SK-N-SH (cell line): ENCODE measurements around the gene LMBR1. TPM values are rescaled to one million over a fixed set of nuclear protein-coding genes. Genes with fewer than 3 reads are reported as not detected.

Experiments used
- CTCF ChIA-PET: fragments of 300-600, 350-600 bp; formaldehyde crosslinking; extraction: SDS; loops from one replicate; lab custom pipeline; 2021; lab: Yijun Ruan, JAX
- POLR2A ChIA-PET: fragments of 350-600 bp; sonication (Branson Sonifier 250); formaldehyde crosslinking; extraction: SDS; loops from one replicate; lab custom pipeline; 2020; ENCODE audit warnings: antibody characterized with exemption, inconsistent platforms; lab: Yijun Ruan, JAX
- DNase-seq: peaks from one replicate; pipeline ENCODE4 v3.0.0; 2012
- H2AFZ ChIP-seq: fragments of 200-600 bp; sonication (generic); 2 replicates; pipeline ENCODE4 v1.8.1; 2016; ENCODE audit warnings: antibody characterized with exemption, mild to moderate bottlenecking, low read depth
- H3F3A ChIP-seq: fragments of 200-600 bp; sonication (generic); replicated peaks from 2 replicates; pipeline ENCODE3; 2016; ENCODE audit warnings: antibody characterized with exemption, mild to moderate bottlenecking; ENCODE audit not compliant: insufficient read depth
- H3K27ac ChIP-seq, 2 experiments: fragments of 200-500 bp in 1 of 2; fragments of 200-600 bp in 1 of 2; sonication (Bioruptor generic) in 1 of 2; sonication (generic), shearing (Covaris generic) in 1 of 2; 2 replicates each; pipeline versions ENCODE4 v1.5.1 to v1.6.1; 2014 to 2016; ENCODE audit warnings: low read depth in 2 of 2, inconsistent platforms in 1 of 2, low read length in 1 of 2, mild to moderate bottlenecking in 1 of 2, mixed read lengths in 1 of 2
- H3K27me3 ChIP-seq: fragments of 200-600 bp; sonication (generic), shearing (Covaris generic); 2 replicates; pipeline ENCODE4 v1.6.1; 2016; ENCODE audit warnings: mixed run types; ENCODE audit not compliant: insufficient read depth
- H3K36me3 ChIP-seq, 2 experiments: fragments of 200-500 bp in 1 of 2; fragments of 200-600 bp in 1 of 2; sonication (Bioruptor generic) in 1 of 2; sonication (generic) in 1 of 2; replicated peaks in 1 of 2; 2 replicates each; pipeline versions ENCODE3 to v1.5.1; 2014 to 2016; ENCODE audit warnings: low read length in 1 of 2, mild to moderate bottlenecking in 1 of 2; ENCODE audit not compliant: insufficient read depth in 2 of 2, control insufficient read depth in 1 of 2
- H3K4me1 ChIP-seq, 2 experiments: fragments of 200-500 bp in 1 of 2; fragments of 200-600 bp in 1 of 2; sonication (Bioruptor generic) in 1 of 2; sonication (generic), shearing (Covaris generic) in 1 of 2; 2 replicates each; pipeline versions ENCODE4 v1.5.1 to v1.6.1; 2014 to 2016; ENCODE audit warnings: low read depth in 1 of 2, low read length in 1 of 2, mixed run types in 1 of 2; ENCODE audit not compliant: insufficient read depth in 2 of 2, control insufficient read depth in 1 of 2
- H3K4me2 ChIP-seq: fragments of 200-600 bp; sonication (generic), shearing (Covaris generic); 2 replicates; pipeline ENCODE4 v1.6.1; 2017; ENCODE audit warnings: mixed run types
- H3K4me3 ChIP-seq, 2 experiments: fragments of 200-500 bp in 1 of 2; fragments of 200-600 bp in 1 of 2; sonication (Bioruptor generic) in 1 of 2; sonication (generic), shearing (Covaris generic) in 1 of 2; 2 replicates each; pipeline versions ENCODE4 v1.5.1 to v1.8.1; 2014 to 2016; ENCODE audit warnings: low read depth in 2 of 2, inconsistent platforms in 1 of 2, low read length in 1 of 2, mild to moderate bottlenecking in 1 of 2, mixed read lengths in 1 of 2, moderate library complexity in 1 of 2
- H3K79me2 ChIP-seq: fragments of 200-600 bp; sonication (generic); 2 replicates; pipeline ENCODE4 v1.8.1; 2017; ENCODE audit warnings: mild to moderate bottlenecking; ENCODE audit not compliant: insufficient read depth
- H3K9ac ChIP-seq: fragments of 200-600 bp; sonication (generic); 2 replicates; pipeline ENCODE4 v1.6.1; 2017; ENCODE audit warnings: mixed run types
- H3K9me2 ChIP-seq: fragments of 200-600 bp; sonication (generic); 2 replicates; pipeline ENCODE4 v1.6.1; 2017; ENCODE audit warnings: mixed run types
- H3K9me3 ChIP-seq: fragments of 200-600 bp; sonication (generic); 2 replicates; pipeline ENCODE4 v1.6.1; 2017; ENCODE audit warnings: mixed run types, mild to moderate bottlenecking, moderate library complexity
- H4K20me1 ChIP-seq: fragments of 200-600 bp; sonication (generic); 2 replicates; pipeline ENCODE4 v1.6.1; 2017; ENCODE audit warnings: mild to moderate bottlenecking, mixed run types; ENCODE audit not compliant: insufficient read depth
- CHD2 ChIP-seq: fragments of 150-350 bp; IDR thresholded peaks from 2 replicates; pipeline ENCODE4 v1.6.1; 2018; ENCODE audit warnings: low read length; ENCODE audit not compliant: partially characterized antibody
- EP300 ChIP-seq, 2 experiments: IDR thresholded peaks; 2 replicates each; pipeline versions ENCODE4 v1.4.0 to v1.6.1; 2012; ENCODE audit warnings: borderline replicate concordance in 1 of 2, low read depth in 1 of 2, low read length in 1 of 2
- FOSL2 ChIP-seq: IDR thresholded peaks from 2 replicates; pipeline ENCODE4 v1.4.0; 2012; ENCODE audit warnings: low read depth, mild to moderate bottlenecking, moderate library complexity, borderline replicate concordance
- FOXJ3 ChIP-seq: sonication (generic); formaldehyde crosslinking; IDR thresholded peaks from 2 replicates; pipeline ENCODE4 v1.5.1; 2020; ENCODE audit warnings: mild to moderate bottlenecking, missing genetic modification reagents
- FOXM1 ChIP-seq: IDR thresholded peaks from 2 replicates; pipeline ENCODE4 v1.4.0; 2012; ENCODE audit warnings: low read depth, mild to moderate bottlenecking
- GATA2 ChIP-seq: sonication (generic); formaldehyde crosslinking; IDR thresholded peaks from 2 replicates; pipeline ENCODE4 v1.5.0; 2020; ENCODE audit warnings: mild to moderate bottlenecking, missing genetic modification reagents
- IRF3 ChIP-seq: fragments of 150-350 bp; IDR thresholded peaks from 2 replicates; pipeline ENCODE4 v1.6.1; 2016; ENCODE audit warnings: mild to moderate bottlenecking, low read depth, low read length
- JUND ChIP-seq: IDR thresholded peaks from 2 replicates; pipeline ENCODE4 v1.4.0; 2012
- MAX ChIP-seq: IDR thresholded peaks from 2 replicates; pipeline ENCODE4 v1.4.0; 2012; ENCODE audit warnings: low read depth
- MXI1 ChIP-seq: IDR thresholded peaks from 2 replicates; pipeline ENCODE4 v1.6.1; 2012; ENCODE audit warnings: mild to moderate bottlenecking, low read depth, low read length, improper control_type of control experiment
- NFIC ChIP-seq: IDR thresholded peaks from 2 replicates; pipeline ENCODE4 v1.4.0; 2012; ENCODE audit warnings: borderline replicate concordance
- NRF1 ChIP-seq: IDR thresholded peaks from 2 replicates; pipeline ENCODE4 v1.6.1; 2012; ENCODE audit warnings: low read depth, mild to moderate bottlenecking, low read length
- POLR2AphosphoS5 ChIP-seq: IDR thresholded peaks from 2 replicates; pipeline ENCODE4 v1.6.1; 2012; ENCODE audit warnings: low read depth, low read length
- REST ChIP-seq: IDR thresholded peaks from 2 replicates; pipeline ENCODE4 v1.6.1; 2012; ENCODE audit warnings: mild to moderate bottlenecking, low read depth, low read length, moderate library complexity
- RXRA ChIP-seq: IDR thresholded peaks from 2 replicates; pipeline ENCODE4 v1.4.0; 2012; ENCODE audit warnings: low read depth, mild to moderate bottlenecking, borderline replicate concordance
- TAF1 ChIP-seq: IDR thresholded peaks from 2 replicates; pipeline ENCODE4 v1.6.1; 2012; ENCODE audit warnings: low read depth, mild to moderate bottlenecking, low read length, moderate library complexity, borderline replicate concordance
- YY1 ChIP-seq: IDR thresholded peaks from 2 replicates; pipeline ENCODE4 v1.4.0; 2012; ENCODE audit warnings: low read depth, mild to moderate bottlenecking
- ZBTB33 ChIP-seq: IDR thresholded peaks from 2 replicates; pipeline ENCODE4 v1.4.0; 2012; ENCODE audit warnings: low read depth, borderline replicate concordance
- WGBS: methylation state at CpG from one replicate; pipeline ENCODE4 v1.1.6; 2017; ENCODE audit warnings: low lambda C conversion rate; 5-methylcytosine and 5-hydroxymethylcytosine counted together
- polyA plus RNA-seq, 3 experiments: library from polyadenylated mRNA; depleted of rRNA; stranded (reverse); fragments of >200 nt; gene quantifications; 2 replicates each; pipeline ENCODE4 v1.2.3, GENCODE V29; 2012

Gene LMBR1
- polyA plus RNA-seq, 1 of the 3 experiments (the other 2 are of a cell fraction) = 24.6 TPM

- WGBS = 98% methylated on average over 4 of the region's 4 CpGs
- Histone ChIP-seq H3K36me3 (peaks cover 2 to 19% of the 10 kb centered on the region in 2 experiments), H3K9me3 (no peaks in the 10 kb centered on the region), H3K9me2 (no peaks in the 10 kb centered on the region), H3K27ac (no peak overlapping the region), H3K27me3 (no peaks in the 10 kb centered on the region), H4K20me1 (no peaks in the 10 kb centered on the region), H3F3A (no peaks in the 10 kb centered on the region), H3K4me3 (no peak overlapping the region), H3K4me1 (peaks cover 0 to 6% of the 10 kb centered on the region in 2 experiments; a peak in 2 of 4 replicates), H3K4me2 (no peak overlapping the region), H2AFZ (no peak overlapping the region), H3K9ac (no peak overlapping the region), H3K79me2 (no peaks in the 10 kb centered on the region)
- ChIA-PET CTCF (interaction anchor here (1.6 kb wide), 1 partner anchor 16 kb away, joined by 3 read pairs; no protein-coding TSS in a partner anchor), POLR2A (no interaction called here)
- no peak for DNase-seq
- TF ChIP-seq TAF1 (no peak), EP300 (IDR thresholded peaks at IDR 0.05; ENCODE audit: borderline replicate concordance in 1 of 2, low read depth in 1 of 2, low read length in 1 of 2) (no peak), NFIC (no peak), MXI1 (no peak), FOXM1 (no peak), ZBTB33 (no peak), FOXJ3 (CRISPR knock-in tag) (no peak), RXRA (no peak), MAX (no peak), POLR2AphosphoS5 (no peak), CHD2 (no peak), IRF3 (no peak), GATA2 (CRISPR knock-in tag) (no peak), FOSL2 (no peak), NRF1 (no peak), JUND (no peak), YY1 (no peak), REST (no peak)
Observed at GRCh38 chr7:156665101-156665500, 227.9 kb downstream of the LMBR1 start.
